GM23338 (cell line): ENCODE results near the gene CTNNA3. TPM values are rescaled to one million over a fixed set of nuclear protein-coding genes. Genes with fewer than 3 reads are reported as not detected.

Experiments
- ATAC-seq: fragments of 200-7000 bp; cut with Tn5 transposase; 3 replicates; pipeline ENCODE4 v1.9.1; 2020
- DNase-seq: peaks from one replicate; pipeline ENCODE4 v3.0.0-alpha.2; 2015; ENCODE audit warnings: low spot score
- H2AFZ ChIP-seq: fragments of 200-600 bp; sonication (generic); 2 replicates; pipeline ENCODE4 v1.8.0; 2016; ENCODE audit warnings: antibody characterized with exemption, mild to moderate bottlenecking, moderate library complexity
- H3F3A ChIP-seq: fragments of 200-600 bp; sonication (generic); replicated peaks from 2 replicates; pipeline ENCODE4 v1.8.0; 2017; ENCODE audit warnings: antibody characterized with exemption, mixed run types, low read depth
- H3K27ac ChIP-seq: fragments of 200-600 bp; sonication (generic); 2 replicates; pipeline ENCODE4 v1.6.1; 2016; ENCODE audit warnings: low read depth
- H3K27me3 ChIP-seq: fragments of 200-600 bp; sonication (generic); 2 replicates; pipeline ENCODE4 v1.8.0; 2016; ENCODE audit warnings: mild to moderate bottlenecking, mixed run types, moderate library complexity; ENCODE audit not compliant: insufficient read depth
- H3K36me3 ChIP-seq: fragments of 200-600 bp; sonication (generic); 2 replicates; pipeline ENCODE4 v1.8.0; 2016; ENCODE audit warnings: mild to moderate bottlenecking; ENCODE audit not compliant: insufficient read depth
- H3K4me1 ChIP-seq: fragments of 200-600 bp; sonication (generic); 2 replicates; pipeline ENCODE4 v1.8.0; 2016; ENCODE audit warnings: mild to moderate bottlenecking, moderate library complexity; ENCODE audit not compliant: insufficient read depth
- H3K4me2 ChIP-seq: fragments of 200-600 bp; sonication (generic); 2 replicates; pipeline ENCODE4 v1.7.1; 2017; ENCODE audit warnings: mixed run types
- H3K4me3 ChIP-seq: fragments of 200-600 bp; sonication (generic); 2 replicates; pipeline ENCODE4 v1.6.1; 2016; ENCODE audit warnings: mixed run types
- H3K79me2 ChIP-seq: fragments of 200-600 bp; sonication (generic); replicated peaks from 2 replicates; pipeline ENCODE4 v1.8.0; 2017; ENCODE audit warnings: mild to moderate bottlenecking; ENCODE audit not compliant: insufficient read depth
- H3K9me2 ChIP-seq: fragments of 200-600 bp; sonication (generic); 2 replicates; pipeline ENCODE4 v1.8.0; 2017; ENCODE audit not compliant: insufficient read depth
- H4K20me1 ChIP-seq: fragments of 200-600 bp; sonication (generic); replicated peaks from 2 replicates; pipeline ENCODE4 v1.8.0; 2017; ENCODE audit warnings: mild to moderate bottlenecking; ENCODE audit not compliant: insufficient read depth
- H3K27ac Mint-ChIP-seq: 2 replicates; pipeline ENCODE4 v1.8.0; 2020; ENCODE audit warnings: inconsistent platforms, mild to moderate bottlenecking, moderate library complexity, mixed read lengths
- H3K27me3 Mint-ChIP-seq: 3 replicates; pipeline ENCODE4 v1.8.0; 2022; ENCODE audit warnings: low read depth, mild to moderate bottlenecking, moderate library complexity, mixed read lengths, inconsistent platforms; ENCODE audit not compliant: insufficient read depth, poor library complexity
- H3K36me3 Mint-ChIP-seq: 3 replicates; pipeline ENCODE4 v1.8.0; 2021; ENCODE audit warnings: low read depth, mild to moderate bottlenecking, inconsistent platforms, moderate library complexity, mixed read lengths
- H3K4me1 Mint-ChIP-seq: 3 replicates; pipeline ENCODE4 v1.8.0; 2020; ENCODE audit warnings: mild to moderate bottlenecking, inconsistent platforms, mixed read lengths
- H3K4me3 Mint-ChIP-seq: 3 replicates; pipeline ENCODE4 v1.8.0; 2021; ENCODE audit warnings: moderate library complexity, mild to moderate bottlenecking, inconsistent platforms, mixed read lengths
- H3K9me3 Mint-ChIP-seq: 3 replicates; pipeline ENCODE4 v1.8.0; 2020; ENCODE audit warnings: moderate library complexity, mild to moderate bottlenecking, inconsistent platforms, mixed read lengths
- CREB1 ChIP-seq: fragments of 250-450 bp; sonication (Bioruptor Pico); IDR thresholded peaks from 2 replicates; pipeline ENCODE4 v1.5.0; 2020; ENCODE audit warnings: low read depth, mild to moderate bottlenecking, moderate library complexity
- EZH2 ChIP-seq: fragments of 200-600 bp; sonication (generic); IDR thresholded peaks from one replicate; pipeline ENCODE4 v1.8.0; 2017; ENCODE audit warnings: antibody characterized with exemption, mild to moderate bottlenecking, low read depth; ENCODE audit not compliant: unreplicated experiment
- EZH2phosphoT487 ChIP-seq: fragments of 200-600 bp; sonication (generic); IDR thresholded peaks from one replicate; pipeline ENCODE4 v1.8.1; 2018; ENCODE audit warnings: antibody characterized with exemption; ENCODE audit not compliant: unreplicated experiment
- JUNB ChIP-seq: IDR thresholded peaks from one replicate; pipeline ENCODE4 v1.6.1; 2016; ENCODE audit warnings: antibody characterized with exemption; ENCODE audit not compliant: unreplicated experiment
- POLR2AphosphoS5 ChIP-seq: IDR thresholded peaks from 2 replicates; pipeline ENCODE4 v1.6.1; 2016; ENCODE audit warnings: antibody characterized with exemption, low read depth
- ZNF114 ChIP-seq: fragments of 250-450 bp; sonication (Bioruptor Pico); IDR thresholded peaks from 2 replicates; pipeline ENCODE4 v1.5.0; 2020; ENCODE audit warnings: mild to moderate bottlenecking, moderate library complexity
- ZNF331 ChIP-seq: fragments of 250-450 bp; sonication (Bioruptor Pico); IDR thresholded peaks from 2 replicates; pipeline ENCODE4 v1.5.0; 2020; ENCODE audit warnings: low read depth, mild to moderate bottlenecking, moderate library complexity
- polyA plus RNA-seq: library from polyadenylated mRNA; unstranded; fragments of >200 nt; fragmentation: Nextera tagmentation; extraction: Ambion mirVana; gene quantifications from 2 replicates; pipeline ENCODE4 v1.2.1, GENCODE V29; 2016
- total RNA-seq: library from RNA; depleted of rRNA; stranded (reverse); fragments of >200 nt; shearing (Covaris generic); gene quantifications from 2 replicates; pipeline ENCODE4 v1.2.3, GENCODE V29; 2014
- TF ChIP-seq, protein P1 (sequence below): IDR thresholded peaks from one replicate; pipeline ENCODE4 v1.6.1; 2018; ENCODE audit warnings: antibody characterized with exemption; ENCODE audit not compliant: unreplicated experiment
- TF ChIP-seq, protein P2 (sequence below): IDR thresholded peaks from 2 replicates; pipeline ENCODE4 v1.6.1; 2016; ENCODE audit warnings: antibody characterized with exemption
- TF ChIP-seq, protein P3 (sequence below), 2 experiments: fragments of 200-600 bp in 1 of 2; sonication (generic) in 1 of 2; conservative IDR thresholded peaks; 2 replicates each; pipeline versions ENCODE4 v1.5.1 to v1.6.1; 2016 to 2017; ENCODE audit warnings: antibody characterized with exemption in 2 of 2, low read depth in 2 of 2, mild to moderate bottlenecking in 2 of 2, moderate library complexity in 1 of 2

Gene CTNNA3
- total and polyA plus RNA-seq, 2 experiments from 2014 or later, result 0.71 to 3.3 TPM

DNA sequence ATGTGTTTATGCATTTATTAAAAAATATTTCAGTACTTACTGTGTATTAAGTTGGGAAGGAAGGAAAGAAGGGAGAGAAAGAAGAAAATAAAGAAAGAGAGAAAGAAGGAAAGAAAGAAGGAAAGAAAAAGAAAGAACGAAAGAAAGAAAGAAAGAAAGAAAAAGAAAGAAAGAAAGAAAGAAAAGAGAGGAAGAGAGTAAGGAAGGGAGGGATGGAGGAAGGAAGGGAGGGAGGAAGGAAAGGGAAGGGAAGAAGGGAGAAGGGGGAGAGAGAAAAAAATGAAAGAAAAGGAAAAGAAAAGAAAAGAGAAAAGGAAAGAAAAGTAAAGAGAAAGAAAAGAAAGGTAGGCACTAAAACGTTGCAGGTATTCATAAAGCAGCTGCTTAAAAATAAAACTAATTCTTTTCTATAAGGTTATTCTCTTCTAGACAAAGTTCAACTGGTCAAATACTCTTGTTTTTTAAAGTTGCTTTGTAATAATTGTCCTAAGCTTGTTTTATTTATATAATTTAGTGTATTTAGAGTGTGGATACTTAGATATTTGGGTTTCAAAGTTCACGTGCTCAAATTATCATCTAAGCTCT lies 1473.4 kb downstream of the CTNNA3 start:
- H3K4me3 Mint-ChIP-seq, result no peak overlapping the region

DNA sequence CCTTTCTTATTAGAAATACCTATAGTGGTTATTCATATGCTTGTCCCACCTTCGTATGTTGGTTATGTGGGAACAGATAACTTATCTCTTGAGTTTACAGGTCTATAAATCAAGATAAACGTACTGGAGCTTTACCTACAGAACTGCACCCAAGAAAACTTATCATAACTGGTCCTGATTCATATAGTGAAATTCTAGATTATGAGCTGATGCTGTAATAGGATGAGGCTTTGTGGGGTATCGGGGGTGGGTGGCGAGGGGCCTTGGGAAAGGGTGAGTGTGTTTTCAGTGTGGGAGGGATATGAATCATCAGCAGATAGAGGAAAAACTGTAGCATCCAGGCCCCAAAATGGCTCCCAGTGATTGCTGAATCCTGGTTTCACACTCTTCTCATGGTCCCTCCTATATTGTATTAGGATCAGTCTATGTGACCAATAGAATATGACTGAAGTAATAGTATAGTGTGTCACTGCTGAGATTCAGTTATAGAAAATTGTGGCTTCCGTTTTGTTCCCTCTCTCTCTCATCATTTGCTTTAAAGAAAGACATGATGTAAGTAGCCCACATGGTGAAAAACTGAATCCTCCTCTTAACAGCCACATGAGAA lies 1476.9 kb downstream of the CTNNA3 start:
- Histone ChIP-seq H3K4me2 (no peak overlapping the region), H3K36me3 (no peaks in the 10 kb centered on the region), H3K27me3 (no peaks in the 10 kb centered on the region), H3F3A (no peaks in the 10 kb centered on the region), H3K9me2 (peaks cover 9% of the 10 kb centered on the region), H3K4me3 (no peak overlapping the region), H2AFZ (no peak overlapping the region), H3K79me2 (no peaks in the 10 kb centered on the region), H3K4me1 (no peaks in the 10 kb centered on the region), H3K27ac (no peak overlapping the region), H4K20me1 (no peaks in the 10 kb centered on the region)
- Mint-ChIP-seq H3K4me3 (no peak overlapping the region), H3K36me3 (no peaks in the 10 kb centered on the region), H3K27ac (no peak overlapping the region), H3K4me1 (no peaks in the 10 kb centered on the region), H3K9me3 (no peaks in the 10 kb centered on the region; the same call in 2 of the 3 replicates), H3K27me3 (peaks cover 2% of the 10 kb centered on the region)
- DNase-seq (no peak), ATAC-seq (no peak)
- TF ChIP-seq POLR2AphosphoS5 (no peak), EZH2phosphoT487 (no peak), ZNF114 (no peak), CREB1 (CRISPR knock-in tag) (no peak), EZH2 (no peak)
- TF ChIP-seq, protein P1, sequence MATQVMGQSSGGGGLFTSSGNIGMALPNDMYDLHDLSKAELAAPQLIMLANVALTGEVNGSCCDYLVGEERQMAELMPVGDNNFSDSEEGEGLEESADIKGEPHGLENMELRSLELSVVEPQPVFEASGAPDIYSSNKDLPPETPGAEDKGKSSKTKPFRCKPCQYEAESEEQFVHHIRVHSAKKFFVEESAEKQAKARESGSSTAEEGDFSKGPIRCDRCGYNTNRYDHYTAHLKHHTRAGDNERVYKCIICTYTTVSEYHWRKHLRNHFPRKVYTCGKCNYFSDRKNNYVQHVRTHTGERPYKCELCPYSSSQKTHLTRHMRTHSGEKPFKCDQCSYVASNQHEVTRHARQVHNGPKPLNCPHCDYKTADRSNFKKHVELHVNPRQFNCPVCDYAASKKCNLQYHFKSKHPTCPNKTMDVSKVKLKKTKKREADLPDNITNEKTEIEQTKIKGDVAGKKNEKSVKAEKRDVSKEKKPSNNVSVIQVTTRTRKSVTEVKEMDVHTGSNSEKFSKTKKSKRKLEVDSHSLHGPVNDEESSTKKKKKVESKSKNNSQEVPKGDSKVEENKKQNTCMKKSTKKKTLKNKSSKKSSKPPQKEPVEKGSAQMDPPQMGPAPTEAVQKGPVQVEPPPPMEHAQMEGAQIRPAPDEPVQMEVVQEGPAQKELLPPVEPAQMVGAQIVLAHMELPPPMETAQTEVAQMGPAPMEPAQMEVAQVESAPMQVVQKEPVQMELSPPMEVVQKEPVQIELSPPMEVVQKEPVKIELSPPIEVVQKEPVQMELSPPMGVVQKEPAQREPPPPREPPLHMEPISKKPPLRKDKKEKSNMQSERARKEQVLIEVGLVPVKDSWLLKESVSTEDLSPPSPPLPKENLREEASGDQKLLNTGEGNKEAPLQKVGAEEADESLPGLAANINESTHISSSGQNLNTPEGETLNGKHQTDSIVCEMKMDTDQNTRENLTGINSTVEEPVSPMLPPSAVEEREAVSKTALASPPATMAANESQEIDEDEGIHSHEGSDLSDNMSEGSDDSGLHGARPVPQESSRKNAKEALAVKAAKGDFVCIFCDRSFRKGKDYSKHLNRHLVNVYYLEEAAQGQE, result no peak
- TF ChIP-seq, protein P2, sequence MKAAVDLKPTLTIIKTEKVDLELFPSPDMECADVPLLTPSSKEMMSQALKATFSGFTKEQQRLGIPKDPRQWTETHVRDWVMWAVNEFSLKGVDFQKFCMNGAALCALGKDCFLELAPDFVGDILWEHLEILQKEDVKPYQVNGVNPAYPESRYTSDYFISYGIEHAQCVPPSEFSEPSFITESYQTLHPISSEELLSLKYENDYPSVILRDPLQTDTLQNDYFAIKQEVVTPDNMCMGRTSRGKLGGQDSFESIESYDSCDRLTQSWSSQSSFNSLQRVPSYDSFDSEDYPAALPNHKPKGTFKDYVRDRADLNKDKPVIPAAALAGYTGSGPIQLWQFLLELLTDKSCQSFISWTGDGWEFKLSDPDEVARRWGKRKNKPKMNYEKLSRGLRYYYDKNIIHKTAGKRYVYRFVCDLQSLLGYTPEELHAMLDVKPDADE, result no peak

More for the DNA sequence above, 1473.4 kb downstream of the CTNNA3 start:
- no peaks in the 10 kb centered on the region for H3F3A ChIP-seq
- peaks cover 3% of the 10 kb centered on the region; the same call in 2 of the 3 replicates for H3K36me3 Mint-ChIP-seq
- no peaks in the 10 kb centered on the region for H4K20me1 ChIP-seq
- no peaks in the 10 kb centered on the region for H3K79me2 ChIP-seq
- H3K9me3 Mint-ChIP-seq, result peaks cover 7% of the 10 kb centered on the region
- H3K27me3 Mint-ChIP-seq, result peaks cover 2% of the 10 kb centered on the region
- H3K4me3 ChIP-seq, result no peak overlapping the region
- H3K9me2 ChIP-seq, result no peaks in the 10 kb centered on the region; the same call in 1 of the 2 replicates
- ATAC-seq (no peak), DNase-seq (no peak)
- no peaks in the 10 kb centered on the region for H3K27me3 ChIP-seq
- H3K27ac Mint-ChIP-seq, result no peak overlapping the region
- H3K36me3 ChIP-seq, result no peaks in the 10 kb centered on the region
- H3K4me1 ChIP-seq, result no peaks in the 10 kb centered on the region
- TF ChIP-seq CREB1 (CRISPR knock-in tag) (no peak), JUNB (no peak), ZNF331 (CRISPR knock-in tag) (no peak), EZH2phosphoT487 (no peak)
- TF ChIP-seq, protein P3, sequence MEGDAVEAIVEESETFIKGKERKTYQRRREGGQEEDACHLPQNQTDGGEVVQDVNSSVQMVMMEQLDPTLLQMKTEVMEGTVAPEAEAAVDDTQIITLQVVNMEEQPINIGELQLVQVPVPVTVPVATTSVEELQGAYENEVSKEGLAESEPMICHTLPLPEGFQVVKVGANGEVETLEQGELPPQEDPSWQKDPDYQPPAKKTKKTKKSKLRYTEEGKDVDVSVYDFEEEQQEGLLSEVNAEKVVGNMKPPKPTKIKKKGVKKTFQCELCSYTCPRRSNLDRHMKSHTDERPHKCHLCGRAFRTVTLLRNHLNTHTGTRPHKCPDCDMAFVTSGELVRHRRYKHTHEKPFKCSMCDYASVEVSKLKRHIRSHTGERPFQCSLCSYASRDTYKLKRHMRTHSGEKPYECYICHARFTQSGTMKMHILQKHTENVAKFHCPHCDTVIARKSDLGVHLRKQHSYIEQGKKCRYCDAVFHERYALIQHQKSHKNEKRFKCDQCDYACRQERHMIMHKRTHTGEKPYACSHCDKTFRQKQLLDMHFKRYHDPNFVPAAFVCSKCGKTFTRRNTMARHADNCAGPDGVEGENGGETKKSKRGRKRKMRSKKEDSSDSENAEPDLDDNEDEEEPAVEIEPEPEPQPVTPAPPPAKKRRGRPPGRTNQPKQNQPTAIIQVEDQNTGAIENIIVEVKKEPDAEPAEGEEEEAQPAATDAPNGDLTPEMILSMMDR (conservative IDR thresholded peaks at IDR 0.05; ENCODE audit: low read depth in 2 of 2), result no peak
- H3K27ac ChIP-seq, result no peak overlapping the region
- H2AFZ ChIP-seq, result no peak overlapping the region
- no peaks in the 10 kb centered on the region for H3K4me1 Mint-ChIP-seq
- H3K4me2 ChIP-seq, result no peak overlapping the region
